K562 (cell line): ENCODE measurements around the gene DNAJB11. TPM values are rescaled to one million over a fixed set of nuclear protein-coding genes. Genes with fewer than 3 reads are reported as not detected.

Experiments used
- HDAC6 ChIP-seq: IDR thresholded peaks from 2 replicates; pipeline ENCODE4 v1.6.1; 2012; ENCODE audit warnings: low read depth, mild to moderate bottlenecking, control low read depth, inconsistent platforms, low read length, moderate library complexity
- KAT8 ChIP-seq: fragments of 450-650 bp; IDR thresholded peaks from 2 replicates; pipeline ENCODE4 v1.6.1; 2016; ENCODE audit warnings: low read depth, mild to moderate bottlenecking
- KDM4B ChIP-seq, 2 experiments: fragments of 450-650 bp in 1 of 2; sonication (generic) in 1 of 2; IDR thresholded peaks; 2 replicates each; pipeline ENCODE4 v1.6.1; 2016 to 2017; ENCODE audit warnings: borderline replicate concordance in 2 of 2, antibody characterized with exemption in 1 of 2, low read depth in 1 of 2, mild to moderate bottlenecking in 1 of 2
- MBD2 ChIP-seq: sonication (generic); IDR thresholded peaks from 2 replicates; pipeline ENCODE4 v1.6.1; 2016; ENCODE audit warnings: low read depth, borderline replicate concordance
- NCOA1 ChIP-seq: fragments of 450-650 bp; IDR thresholded peaks from 2 replicates; pipeline ENCODE4 v1.6.1; 2016; ENCODE audit warnings: low read depth
- NCOA4 ChIP-seq: fragments of 450-650 bp; IDR thresholded peaks from 2 replicates; pipeline ENCODE4 v1.6.1; 2018; ENCODE audit warnings: mild to moderate bottlenecking; ENCODE audit not compliant: partially characterized antibody
- NFE2 ChIP-seq: IDR thresholded peaks from 2 replicates; pipeline ENCODE4 v1.6.1; 2014; ENCODE audit warnings: antibody characterized with exemption, low read depth
- NFXL1 ChIP-seq: fragments of 450-650 bp; formaldehyde crosslinking; IDR thresholded peaks from 2 replicates; pipeline ENCODE4 v1.4.0; 2021; ENCODE audit warnings: mild to moderate bottlenecking
- NUFIP1 ChIP-seq: fragments of 450-650 bp; IDR thresholded peaks from 2 replicates; pipeline ENCODE4 v1.6.1; 2018; ENCODE audit not compliant: partially characterized antibody
- PHB ChIP-seq: fragments of 250-450 bp; sonication (Bioruptor Pico); IDR thresholded peaks from 2 replicates; pipeline ENCODE4 v1.5.0; 2021
- SMAD4 ChIP-seq: fragments of 250-450 bp; sonication (Bioruptor Pico); conservative IDR thresholded peaks from 2 replicates; pipeline ENCODE4 v1.8.0; 2021; ENCODE audit warnings: inconsistent platforms, mild to moderate bottlenecking, moderate library complexity
- SMARCC2 ChIP-seq: fragments of 450-650 bp; IDR thresholded peaks from 2 replicates; pipeline ENCODE4 v1.6.1; 2017; ENCODE audit warnings: antibody characterized with exemption, moderate library complexity, mild to moderate bottlenecking, low read depth
- SP1 ChIP-seq: sonication (generic); formaldehyde crosslinking; IDR thresholded peaks from 2 replicates; pipeline ENCODE4 v1.8.1; 2022; ENCODE audit warnings: mild to moderate bottlenecking, missing genetic modification reagents
- TGIF2 ChIP-seq: sonication (generic); formaldehyde crosslinking; IDR thresholded peaks from 2 replicates; pipeline ENCODE4 v1.8.1; 2022; ENCODE audit warnings: mild to moderate bottlenecking, missing genetic modification reagents, moderate library complexity
- ZEB2 ChIP-seq: fragments of 450-650 bp; IDR thresholded peaks from 2 replicates; pipeline ENCODE4 v1.6.1; 2016
- ZNF212 ChIP-seq: fragments of 450-650 bp; formaldehyde crosslinking; IDR thresholded peaks from 2 replicates; pipeline ENCODE4 v1.4.0; 2020; ENCODE audit warnings: mild to moderate bottlenecking
- ZNF24 ChIP-seq: fragments of 450-650 bp; IDR thresholded peaks from 2 replicates; pipeline ENCODE4 v1.6.1; 2016
- ZNF316 ChIP-seq: fragments of 450-650 bp; IDR thresholded peaks from 2 replicates; pipeline ENCODE4 v1.6.1; 2016
- polyA plus RNA-seq, 8 experiments: library from polyadenylated mRNA; depleted of rRNA in 4 of 8; stranded (reverse) in 5 of 8; unstranded in 3 of 8; fragments of >200 nt; fragmentation: Nextera tagmentation in 2 of 8; fragmentation: Illumina TruSeq in 1 of 8; extraction: Ambion mirVana in 2 of 8; extraction: Trizol in 1 of 8; gene quantifications; 2 replicates each; pipeline versions ENCODE4 v1.2.1 to v1.2.3, GENCODE V29; 2011 to 2014; ENCODE audit warnings: inconsistent platforms in 1 of 8, missing spikeins in 1 of 8
- total RNA-seq, 7 experiments: library from RNA; depleted of rRNA in 6 of 7; stranded (reverse); fragments of >200 nt in 6 of 7; fragmentation: Illumina TruSeq in 2 of 7; extraction: Trizol in 2 of 7; gene quantifications; 2 replicates each; pipeline versions ENCODE4 v1.2.1 to v1.2.3, GENCODE V29; 2011 to 2021; ENCODE audit warnings: low replicate concordance in 1 of 7
- TF ChIP-seq, protein P1 (sequence below): sonication (generic); formaldehyde crosslinking; IDR thresholded peaks from 2 replicates; pipeline ENCODE4 v1.8.1; 2023; ENCODE audit warnings: mild to moderate bottlenecking, missing genetic modification reagents
- TF ChIP-seq, protein P2 (sequence below): fragments of 250-450 bp; sonication (Bioruptor Pico); IDR thresholded peaks from 2 replicates; pipeline ENCODE4 v1.9.0; 2021; ENCODE audit warnings: mild to moderate bottlenecking, inconsistent platforms
- TF ChIP-seq, protein P3 (sequence below): fragments of 450-650 bp; formaldehyde crosslinking; IDR thresholded peaks from 2 replicates; pipeline ENCODE4 v1.4.0; 2020; ENCODE audit warnings: mild to moderate bottlenecking, moderate library complexity
- TF ChIP-seq, protein P4 (sequence below): fragments of 250-450 bp; sonication (Bioruptor Pico); IDR thresholded peaks from 2 replicates; pipeline ENCODE4 v1.8.0; 2021; ENCODE audit warnings: mild to moderate bottlenecking, moderate library complexity
- TF ChIP-seq, protein P5 (sequence below): fragments of 450-650 bp; formaldehyde crosslinking; IDR thresholded peaks from 2 replicates; pipeline ENCODE4 v1.4.0; 2020; ENCODE audit warnings: mild to moderate bottlenecking

DNAJB11 gene
- total and polyA plus RNA-seq, 9 of the 15 experiments (the other 6 are each of a cell fraction or from before 2014, with no cell fraction given): 14.8 to 74.7 (median 63.8) TPM

DNA sequence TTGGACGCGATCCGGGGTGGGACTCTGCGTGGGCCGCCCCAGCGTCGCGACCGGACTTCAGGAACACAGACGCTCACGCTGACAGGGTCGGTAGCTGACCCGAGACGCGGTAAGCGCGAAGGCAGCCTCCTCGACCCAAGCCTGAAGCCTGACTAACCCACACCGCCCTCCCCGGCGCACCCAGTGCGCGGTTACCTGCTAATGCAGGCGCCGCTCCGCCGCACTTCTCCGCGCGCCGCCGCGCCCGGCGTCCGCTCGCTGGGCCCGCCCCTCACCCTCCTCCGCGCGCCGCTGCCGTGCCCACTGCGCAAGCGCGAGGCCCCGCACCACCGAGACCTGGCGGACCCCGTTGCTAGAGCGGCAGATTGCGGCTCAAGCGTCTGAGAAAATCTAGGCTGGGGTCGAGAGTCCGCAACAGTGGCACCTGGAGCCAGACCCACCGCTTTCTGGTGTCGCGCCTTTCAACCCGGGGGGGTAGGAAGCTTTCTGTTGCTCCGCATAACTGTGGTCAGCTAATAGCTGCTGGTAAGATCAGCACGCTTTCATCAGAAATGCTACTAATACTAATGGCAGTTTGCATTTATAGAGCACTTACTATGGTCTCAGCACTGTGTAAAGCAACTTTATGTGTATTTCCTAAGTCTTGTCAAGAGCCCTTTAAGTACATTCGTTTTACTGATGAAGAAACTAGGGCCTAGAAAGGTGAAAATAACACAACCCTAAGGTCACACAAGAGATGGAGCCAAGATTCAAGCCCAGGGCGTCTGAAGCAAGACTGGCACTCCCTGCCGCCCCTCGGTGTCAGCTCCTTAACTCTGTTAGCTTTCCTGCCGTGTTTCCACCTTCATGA lies 3.2 kb upstream of the DNAJB11 start, which contains the start of gene TBCCD1 (continued):
- TF ChIP-seq HDAC6: no peak
- no peak for TF ChIP-seq ZNF316
- peak; percentile 37 for TF ChIP-seq ZNF24
- TF ChIP-seq, protein P1, sequence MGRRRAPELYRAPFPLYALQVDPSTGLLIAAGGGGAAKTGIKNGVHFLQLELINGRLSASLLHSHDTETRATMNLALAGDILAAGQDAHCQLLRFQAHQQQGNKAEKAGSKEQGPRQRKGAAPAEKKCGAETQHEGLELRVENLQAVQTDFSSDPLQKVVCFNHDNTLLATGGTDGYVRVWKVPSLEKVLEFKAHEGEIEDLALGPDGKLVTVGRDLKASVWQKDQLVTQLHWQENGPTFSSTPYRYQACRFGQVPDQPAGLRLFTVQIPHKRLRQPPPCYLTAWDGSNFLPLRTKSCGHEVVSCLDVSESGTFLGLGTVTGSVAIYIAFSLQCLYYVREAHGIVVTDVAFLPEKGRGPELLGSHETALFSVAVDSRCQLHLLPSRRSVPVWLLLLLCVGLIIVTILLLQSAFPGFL (CRISPR knock-in tag): no peak
- no peak for TF ChIP-seq ZNF212
- TF ChIP-seq PHB (CRISPR knock-in tag): no peak
- no peak for TF ChIP-seq KAT8
- no peak for TF ChIP-seq SMARCC2
- TF ChIP-seq KDM4B (IDR thresholded peaks at IDR 0.05; ENCODE audit: borderline replicate concordance in 2 of 2, low read depth in 1 of 2): no peak
- TF ChIP-seq SMAD4 (CRISPR knock-in tag): peak; percentile 82
- TF ChIP-seq NFE2: no peak
- TF ChIP-seq TGIF2: no peak
- TF ChIP-seq, protein P2, sequence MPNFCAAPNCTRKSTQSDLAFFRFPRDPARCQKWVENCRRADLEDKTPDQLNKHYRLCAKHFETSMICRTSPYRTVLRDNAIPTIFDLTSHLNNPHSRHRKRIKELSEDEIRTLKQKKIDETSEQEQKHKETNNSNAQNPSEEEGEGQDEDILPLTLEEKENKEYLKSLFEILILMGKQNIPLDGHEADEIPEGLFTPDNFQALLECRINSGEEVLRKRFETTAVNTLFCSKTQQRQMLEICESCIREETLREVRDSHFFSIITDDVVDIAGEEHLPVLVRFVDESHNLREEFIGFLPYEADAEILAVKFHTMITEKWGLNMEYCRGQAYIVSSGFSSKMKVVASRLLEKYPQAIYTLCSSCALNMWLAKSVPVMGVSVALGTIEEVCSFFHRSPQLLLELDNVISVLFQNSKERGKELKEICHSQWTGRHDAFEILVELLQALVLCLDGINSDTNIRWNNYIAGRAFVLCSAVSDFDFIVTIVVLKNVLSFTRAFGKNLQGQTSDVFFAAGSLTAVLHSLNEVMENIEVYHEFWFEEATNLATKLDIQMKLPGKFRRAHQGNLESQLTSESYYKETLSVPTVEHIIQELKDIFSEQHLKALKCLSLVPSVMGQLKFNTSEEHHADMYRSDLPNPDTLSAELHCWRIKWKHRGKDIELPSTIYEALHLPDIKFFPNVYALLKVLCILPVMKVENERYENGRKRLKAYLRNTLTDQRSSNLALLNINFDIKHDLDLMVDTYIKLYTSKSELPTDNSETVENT (CRISPR knock-in tag): peak; percentile 100
- no peak for TF ChIP-seq NFXL1 (CRISPR knock-in tag)
- TF ChIP-seq ZEB2: no peak
- TF ChIP-seq SP1 (CRISPR knock-in tag): peak; percentile 61
- no peak for TF ChIP-seq NUFIP1
- TF ChIP-seq NCOA1: no peak
- TF ChIP-seq, protein P3, sequence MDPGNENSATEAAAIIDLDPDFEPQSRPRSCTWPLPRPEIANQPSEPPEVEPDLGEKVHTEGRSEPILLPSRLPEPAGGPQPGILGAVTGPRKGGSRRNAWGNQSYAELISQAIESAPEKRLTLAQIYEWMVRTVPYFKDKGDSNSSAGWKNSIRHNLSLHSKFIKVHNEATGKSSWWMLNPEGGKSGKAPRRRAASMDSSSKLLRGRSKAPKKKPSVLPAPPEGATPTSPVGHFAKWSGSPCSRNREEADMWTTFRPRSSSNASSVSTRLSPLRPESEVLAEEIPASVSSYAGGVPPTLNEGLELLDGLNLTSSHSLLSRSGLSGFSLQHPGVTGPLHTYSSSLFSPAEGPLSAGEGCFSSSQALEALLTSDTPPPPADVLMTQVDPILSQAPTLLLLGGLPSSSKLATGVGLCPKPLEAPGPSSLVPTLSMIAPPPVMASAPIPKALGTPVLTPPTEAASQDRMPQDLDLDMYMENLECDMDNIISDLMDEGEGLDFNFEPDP (CRISPR knock-in tag): no peak
- no peak for TF ChIP-seq NCOA4
- TF ChIP-seq, protein P4, sequence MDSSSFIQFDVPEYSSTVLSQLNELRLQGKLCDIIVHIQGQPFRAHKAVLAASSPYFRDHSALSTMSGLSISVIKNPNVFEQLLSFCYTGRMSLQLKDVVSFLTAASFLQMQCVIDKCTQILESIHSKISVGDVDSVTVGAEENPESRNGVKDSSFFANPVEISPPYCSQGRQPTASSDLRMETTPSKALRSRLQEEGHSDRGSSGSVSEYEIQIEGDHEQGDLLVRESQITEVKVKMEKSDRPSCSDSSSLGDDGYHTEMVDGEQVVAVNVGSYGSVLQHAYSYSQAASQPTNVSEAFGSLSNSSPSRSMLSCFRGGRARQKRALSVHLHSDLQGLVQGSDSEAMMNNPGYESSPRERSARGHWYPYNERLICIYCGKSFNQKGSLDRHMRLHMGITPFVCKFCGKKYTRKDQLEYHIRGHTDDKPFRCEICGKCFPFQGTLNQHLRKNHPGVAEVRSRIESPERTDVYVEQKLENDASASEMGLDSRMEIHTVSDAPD: no peak
- TF ChIP-seq MBD2: 0 out of 2 replicates have a peak, but pooled peaks have one; percentile 2
- TF ChIP-seq, protein P5, sequence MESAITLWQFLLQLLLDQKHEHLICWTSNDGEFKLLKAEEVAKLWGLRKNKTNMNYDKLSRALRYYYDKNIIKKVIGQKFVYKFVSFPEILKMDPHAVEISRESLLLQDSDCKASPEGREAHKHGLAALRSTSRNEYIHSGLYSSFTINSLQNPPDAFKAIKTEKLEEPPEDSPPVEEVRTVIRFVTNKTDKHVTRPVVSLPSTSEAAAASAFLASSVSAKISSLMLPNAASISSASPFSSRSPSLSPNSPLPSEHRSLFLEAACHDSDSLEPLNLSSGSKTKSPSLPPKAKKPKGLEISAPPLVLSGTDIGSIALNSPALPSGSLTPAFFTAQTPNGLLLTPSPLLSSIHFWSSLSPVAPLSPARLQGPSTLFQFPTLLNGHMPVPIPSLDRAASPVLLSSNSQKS: no peak
